ENCODE results near the gene NDFIP2. TPM values are rescaled to one million over a fixed set of nuclear protein-coding genes. Genes with fewer than 3 reads are reported as not detected.

NDFIP2 gene
- total and polyA plus RNA-seq, 3 experiments from 2014 or later: 5.6 to 102 (median 94.4) TPM

DNA sequence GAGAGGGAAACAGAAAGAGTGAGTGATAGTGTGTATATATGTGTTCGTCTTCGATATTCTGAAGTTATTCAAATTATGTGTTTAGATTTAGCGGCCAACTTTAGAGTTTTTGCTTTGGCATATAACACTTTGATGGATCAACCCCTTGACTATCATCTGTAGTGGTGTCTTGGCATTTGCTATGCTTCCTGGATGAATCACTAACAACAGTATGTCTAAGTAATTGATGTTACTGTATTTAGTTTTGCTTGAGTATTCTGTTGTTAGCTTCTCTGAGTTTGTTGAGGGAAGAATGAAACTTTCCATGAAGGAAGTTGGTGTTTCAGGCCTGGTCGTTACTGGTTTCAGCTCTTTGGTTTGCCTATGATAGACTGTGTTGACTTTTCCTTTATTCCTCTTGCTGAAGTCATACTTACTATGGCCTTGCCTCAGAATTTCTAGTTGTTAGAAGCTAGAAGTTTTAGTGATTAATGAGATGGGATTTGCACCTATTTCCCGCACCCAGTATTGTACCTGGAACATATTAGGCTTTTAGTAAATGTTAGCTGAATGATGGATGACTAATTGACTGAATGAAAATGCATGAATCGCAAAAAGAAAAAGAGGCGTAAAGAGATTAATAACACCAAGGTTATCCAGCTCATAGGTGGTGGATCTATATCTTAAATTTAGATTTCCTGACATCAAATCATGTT lies 20.7 kb downstream of the NDFIP2 start:
- no peak overlapping the region for H3K27ac ChIP-seq (ENCODE audit: low read depth, low read length)
- no peak overlapping the region for H3K4me3 ChIP-seq (ENCODE audit: low read length)
- H3K36me3 Mint-ChIP-seq: peaks cover 0 to 4% (median 2%) of the 10 kb centered on the region in 3 donors
- H3K4me1 Mint-ChIP-seq: peaks cover 16 to 33% (median 31%) of the 10 kb centered on the region in 3 donors
- H3K9me3 Mint-ChIP-seq: no peaks in the 10 kb centered on the region
- H3K4me3 Mint-ChIP-seq: no peak overlapping the region
- POLR2A ChIA-PET: no interaction called here
- no peak for DNase-seq
- H3K9me3 ChIP-seq (ENCODE audit: low read length): no peaks in the 10 kb centered on the region
- no peaks in the 10 kb centered on the region for H3K27me3 ChIP-seq (ENCODE audit: insufficient read depth, low read length, poor library complexity, severe bottlenecking)
- no peaks in the 10 kb centered on the region for H3K36me3 ChIP-seq (ENCODE audit: insufficient read depth, low read length)
- no peak overlapping the region for H3K27ac Mint-ChIP-seq
- no peaks in the 10 kb centered on the region for H3K4me1 ChIP-seq (ENCODE audit: insufficient read depth, low read length)
- CTCF ChIA-PET: interaction anchor here (1.8 kb wide), 1 partner anchor 77 kb away, joined by 5 read pairs; no protein-coding TSS in a partner anchor
- peaks cover 0 to 1% of the 10 kb centered on the region in 2 donors for H3K27me3 Mint-ChIP-seq

- Histone ChIP-seq H3K4me3 (ENCODE audit: low read length) (no peak overlapping the region), H3K27ac (ENCODE audit: low read depth, low read length) (no peak overlapping the region), H3K36me3 (ENCODE audit: insufficient read depth, low read length) (no peaks in the 10 kb centered on the region), H3K9me3 (ENCODE audit: low read length) (no peaks in the 10 kb centered on the region), H3K27me3 (ENCODE audit: insufficient read depth, low read length, poor library complexity, severe bottlenecking) (no peaks in the 10 kb centered on the region), H3K4me1 (ENCODE audit: insufficient read depth, low read length) (no peaks in the 10 kb centered on the region)
- Mint-ChIP-seq H3K27ac (peak overlapping the region in 2 of 8 donors; percentile 1 to 29), H3K27me3 (peaks cover 0 to 1% of the 10 kb centered on the region in 2 donors), H3K9me3 (no peaks in the 10 kb centered on the region), H3K4me1 (peaks cover 13 to 28% (median 28%) of the 10 kb centered on the region in 3 donors), H3K36me3 (peaks cover 0 to under 1% (median 0%) of the 10 kb centered on the region in 3 donors), H3K4me3 (no peak overlapping the region)
- no peak for DNase-seq
- POLR2A ChIA-PET: no interaction called here
- CTCF ChIA-PET: interaction anchor here (1.8 kb wide), 1 partner anchor 78 kb away, joined by 5 read pairs; no protein-coding TSS in a partner anchor
Measured at GRCh38 chr13:79502859-79503468, 22.0 kb downstream of the NDFIP2 start.

GRCh38 chr13:79503473-79504017 lies 22.6 kb downstream of the NDFIP2 start:
- H3K36me3 ChIP-seq (ENCODE audit: insufficient read depth, low read length): no peaks in the 10 kb centered on the region
- Mint-ChIP-seq H3K4me3 (no peak overlapping the region), H3K9me3 (no peaks in the 10 kb centered on the region), H3K27ac (peak overlapping the region in 1 of 8 donors; percentile 29), H3K36me3 (no peaks in the 10 kb centered on the region), H3K4me1 (peaks cover 13 to 33% (median 25%) of the 10 kb centered on the region in 3 donors), H3K27me3 (peaks cover 0 to 1% of the 10 kb centered on the region in 2 donors)
- ChIA-PET POLR2A (no interaction called here), CTCF (no interaction called here)
- H3K9me3 ChIP-seq (ENCODE audit: low read length): no peaks in the 10 kb centered on the region
- no peaks in the 10 kb centered on the region for H3K4me1 ChIP-seq (ENCODE audit: insufficient read depth, low read length)
- DNase-seq: no peak
- no peaks in the 10 kb centered on the region for H3K27me3 ChIP-seq (ENCODE audit: insufficient read depth, low read length, poor library complexity, severe bottlenecking)
- no peak overlapping the region for H3K4me3 ChIP-seq (ENCODE audit: low read length)
- no peak overlapping the region for H3K27ac ChIP-seq (ENCODE audit: low read depth, low read length)

DNA sequence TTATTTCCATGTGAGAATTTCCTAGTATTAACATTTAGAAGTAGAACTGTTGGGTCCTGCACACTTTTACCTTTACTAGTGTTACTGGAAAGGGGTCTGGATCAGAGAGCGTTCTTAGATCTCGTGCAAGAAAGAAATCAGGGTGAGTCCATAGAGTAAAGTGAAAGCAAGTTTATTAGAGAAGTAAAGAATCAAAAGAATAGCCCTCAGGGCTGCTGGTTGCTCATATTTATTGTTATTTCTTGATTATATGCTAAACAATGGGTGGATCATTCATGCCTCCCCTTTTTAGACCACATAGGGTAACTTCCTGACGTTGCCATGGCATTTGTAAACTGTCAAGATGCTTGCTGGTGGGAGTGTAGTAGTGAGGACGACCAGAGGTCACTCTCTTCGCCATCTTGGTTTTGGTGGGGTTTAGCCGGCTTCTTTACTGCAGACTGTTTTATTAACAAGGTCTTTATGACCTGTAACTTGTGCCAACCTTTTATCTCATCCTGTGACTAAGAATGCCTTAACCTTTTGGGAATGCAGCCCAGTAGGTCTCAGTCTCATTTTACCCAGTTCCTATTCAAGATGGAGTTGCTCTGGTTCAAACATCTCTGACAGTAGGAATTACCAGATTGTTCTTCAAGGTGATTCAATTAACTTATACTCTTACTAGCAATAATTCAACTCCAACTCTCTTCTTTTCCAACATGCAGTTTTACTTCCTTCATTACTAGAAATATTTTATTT lies 27.4 kb downstream of the NDFIP2 start:
- H3K27me3 Mint-ChIP-seq: peaks cover 0 to 2% of the 10 kb centered on the region in 2 donors
- no peak overlapping the region for H3K27ac Mint-ChIP-seq
- H3K4me1 Mint-ChIP-seq: peaks cover under 1 to 14% (median 7%) of the 10 kb centered on the region in 3 donors
- H3K9me3 Mint-ChIP-seq: no peaks in the 10 kb centered on the region
- Histone ChIP-seq H3K9me3 (ENCODE audit: low read length) (no peaks in the 10 kb centered on the region), H3K36me3 (ENCODE audit: insufficient read depth, low read length) (no peaks in the 10 kb centered on the region), H3K4me1 (ENCODE audit: insufficient read depth, low read length) (no peaks in the 10 kb centered on the region), H3K27me3 (ENCODE audit: insufficient read depth, low read length, poor library complexity, severe bottlenecking) (no peaks in the 10 kb centered on the region), H3K27ac (ENCODE audit: low read depth, low read length) (no peak overlapping the region), H3K4me3 (ENCODE audit: low read length) (no peak overlapping the region)
- H3K36me3 Mint-ChIP-seq: peaks cover 0 to 6% (median 0%) of the 10 kb centered on the region in 3 donors
- no peak for DNase-seq
- ChIA-PET POLR2A (no interaction called here), CTCF (no interaction called here)
- H3K4me3 Mint-ChIP-seq: no peak overlapping the region

- no peak overlapping the region for H3K4me3 ChIP-seq (ENCODE audit: low read length)
- no peaks in the 10 kb centered on the region for H3K9me3 ChIP-seq (ENCODE audit: low read length)
- H3K4me1 ChIP-seq (ENCODE audit: insufficient read depth, low read length): no peaks in the 10 kb centered on the region
- Mint-ChIP-seq H3K9me3 (no peaks in the 10 kb centered on the region), H3K36me3 (peaks cover 0 to 6% (median 0%) of the 10 kb centered on the region in 3 donors), H3K4me3 (no peak overlapping the region), H3K4me1 (peaks cover 0 to 15% (median 3%) of the 10 kb centered on the region in 3 donors), H3K27ac (no peak overlapping the region), H3K27me3 (peaks cover 0 to 2% of the 10 kb centered on the region in 2 donors)
- no peak for DNase-seq
- no peak overlapping the region for H3K27ac ChIP-seq (ENCODE audit: low read depth, low read length)
- ChIA-PET CTCF (no interaction called here), POLR2A (no interaction called here)
- no peaks in the 10 kb centered on the region for H3K27me3 ChIP-seq (ENCODE audit: insufficient read depth, low read length, poor library complexity, severe bottlenecking)
- H3K36me3 ChIP-seq (ENCODE audit: insufficient read depth, low read length): no peaks in the 10 kb centered on the region
Measured at GRCh38 chr13:79511611-79512010, 30.7 kb downstream of the NDFIP2 start.

DNA sequence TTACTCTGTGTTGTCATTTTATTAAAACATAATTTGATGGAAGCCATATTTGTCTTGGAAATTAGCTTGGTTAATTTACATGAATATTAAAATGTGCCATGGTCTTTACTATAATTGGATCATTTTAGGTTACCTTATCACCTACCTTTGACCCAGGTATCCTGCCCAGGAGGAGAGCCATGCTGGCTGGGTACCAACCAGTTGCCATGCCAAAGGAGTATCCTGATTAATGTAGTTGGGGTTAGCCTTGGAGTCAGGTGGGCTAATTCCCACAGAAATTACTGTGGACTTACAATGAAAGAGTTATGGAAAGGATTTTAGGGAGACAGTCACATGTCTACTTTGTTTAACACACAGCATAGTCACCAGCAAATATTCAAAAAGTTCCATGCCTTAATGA lies 32.0 kb downstream of the NDFIP2 start:
- H3K4me3 Mint-ChIP-seq: no peak overlapping the region
- no peak overlapping the region for H3K27ac ChIP-seq (ENCODE audit: low read depth, low read length)
- peaks cover 0 to 6% (median 0%) of the 10 kb centered on the region in 3 donors for H3K36me3 Mint-ChIP-seq
- no peaks in the 10 kb centered on the region for H3K9me3 Mint-ChIP-seq
- no peak for DNase-seq
- CTCF ChIA-PET: no interaction called here
- H3K4me1 ChIP-seq (ENCODE audit: insufficient read depth, low read length): no peaks in the 10 kb centered on the region
- H3K27ac Mint-ChIP-seq: no peak overlapping the region
- no peaks in the 10 kb centered on the region for H3K36me3 ChIP-seq (ENCODE audit: insufficient read depth, low read length)
- no peaks in the 10 kb centered on the region for H3K9me3 ChIP-seq (ENCODE audit: low read length)
- POLR2A ChIA-PET: no interaction called here
- no peaks in the 10 kb centered on the region for H3K27me3 ChIP-seq (ENCODE audit: insufficient read depth, low read length, poor library complexity, severe bottlenecking)
- H3K27me3 Mint-ChIP-seq: peaks cover 0 to 2% of the 10 kb centered on the region in 2 donors
- H3K4me1 Mint-ChIP-seq: peaks cover 4 to 15% (median 4%) of the 10 kb centered on the region in 3 donors
- no peak overlapping the region for H3K4me3 ChIP-seq (ENCODE audit: low read length)

DNA sequence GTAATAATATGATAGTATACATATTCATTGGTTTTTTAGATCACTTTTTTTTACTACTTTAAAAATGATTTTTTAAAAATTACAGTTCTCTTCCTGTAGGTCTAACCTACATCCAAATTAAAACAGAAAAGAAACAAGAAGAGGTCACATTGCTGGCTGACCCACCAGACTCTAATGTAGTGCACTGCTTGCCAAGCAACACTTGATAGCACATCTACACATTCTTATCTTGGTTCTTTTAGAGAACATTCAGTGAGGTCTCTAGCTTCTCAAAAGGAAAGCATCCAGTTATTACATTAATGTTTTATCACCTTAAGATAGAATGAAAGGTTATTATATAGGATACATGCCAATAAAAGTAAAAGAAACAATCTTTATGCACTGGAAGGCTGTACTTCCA lies 35.6 kb downstream of the NDFIP2 start:
- H3K4me3 Mint-ChIP-seq: no peak overlapping the region
- Histone ChIP-seq H3K4me1 (ENCODE audit: insufficient read depth, low read length) (no peaks in the 10 kb centered on the region), H3K27ac (ENCODE audit: low read depth, low read length) (no peak overlapping the region), H3K4me3 (ENCODE audit: low read length) (no peak overlapping the region), H3K36me3 (ENCODE audit: insufficient read depth, low read length) (no peaks in the 10 kb centered on the region), H3K9me3 (ENCODE audit: low read length) (no peaks in the 10 kb centered on the region), H3K27me3 (ENCODE audit: insufficient read depth, low read length, poor library complexity, severe bottlenecking) (no peaks in the 10 kb centered on the region)
- ChIA-PET POLR2A (no interaction called here), CTCF (interaction anchor here (1.2 kb wide), 1 partner anchor 92 kb away, joined by 3 read pairs; no protein-coding TSS in a partner anchor)
- no peaks in the 10 kb centered on the region for H3K36me3 Mint-ChIP-seq
- DNase-seq: no peak
- no peak overlapping the region for H3K27ac Mint-ChIP-seq
- H3K27me3 Mint-ChIP-seq: no peaks in the 10 kb centered on the region
- no peaks in the 10 kb centered on the region for H3K9me3 Mint-ChIP-seq
- H3K4me1 Mint-ChIP-seq: peaks cover 4 to 9% (median 8%) of the 10 kb centered on the region in 3 donors

DNA sequence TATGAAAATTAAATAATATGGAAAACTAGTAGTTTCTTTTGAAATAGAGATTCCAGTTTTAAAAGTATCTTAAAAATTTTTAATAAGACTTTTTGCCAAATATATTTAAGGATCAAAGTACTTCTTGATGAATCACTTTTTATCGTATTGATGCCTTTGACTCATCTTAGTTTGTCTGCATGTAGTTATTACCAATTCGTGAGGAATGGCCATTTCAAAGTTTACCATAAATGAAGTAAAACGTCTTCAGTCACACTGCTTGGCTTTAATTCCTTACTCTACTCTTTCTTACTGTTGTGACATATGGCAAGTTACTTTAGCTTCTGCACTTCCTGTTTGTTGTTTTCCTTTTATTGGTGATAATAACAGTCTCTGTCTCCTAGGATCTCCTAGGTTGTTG lies 38.3 kb downstream of the NDFIP2 start:
- no peaks in the 10 kb centered on the region for H3K27me3 Mint-ChIP-seq
- CTCF ChIA-PET: no interaction called here
- peaks cover 9 to 16% (median 13%) of the 10 kb centered on the region in 3 donors for H3K4me1 Mint-ChIP-seq
- no peaks in the 10 kb centered on the region for H3K9me3 ChIP-seq (ENCODE audit: low read length)
- H3K4me3 ChIP-seq (ENCODE audit: low read length): no peak overlapping the region
- H3K36me3 ChIP-seq (ENCODE audit: insufficient read depth, low read length): no peaks in the 10 kb centered on the region
- peaks cover 8% of the 10 kb centered on the region for H3K4me1 ChIP-seq (ENCODE audit: insufficient read depth, low read length)
- no peak for DNase-seq
- H3K27me3 ChIP-seq (ENCODE audit: insufficient read depth, low read length, poor library complexity, severe bottlenecking): no peaks in the 10 kb centered on the region
- POLR2A ChIA-PET: no interaction called here
- peaks cover 0 to 3% (median 2%) of the 10 kb centered on the region in 3 donors for H3K36me3 Mint-ChIP-seq
- no peak overlapping the region for H3K27ac Mint-ChIP-seq
- H3K9me3 Mint-ChIP-seq: no peaks in the 10 kb centered on the region
- H3K27ac ChIP-seq (ENCODE audit: low read depth, low read length): no peak overlapping the region
- no peak overlapping the region for H3K4me3 Mint-ChIP-seq
